ENCODE results near the gene BCL2L12.

BCL2L12 gene

GRCh38 chr19:49685845-49686332 lies 20.2 kb downstream of the BCL2L12 start:
- no peak for DNase-seq

GRCh38 chr19:49686503-49687088 lies 20.9 kb downstream of the BCL2L12 start:
- no peak for DNase-seq

GRCh38 chr19:49687150-49687549 lies 21.4 kb downstream of the BCL2L12 start:
- DNase-seq, result no peak

GRCh38 chr19:49687566-49688316 lies 22.0 kb downstream of the BCL2L12 start:
- DNase-seq, result no peak

- DNase-seq, result no peak
These were observed 22.9 kb downstream of the BCL2L12 start for GRCh38 chr19:49688531-49689132.

GRCh38 chr19:49689133-49690078 lies 23.7 kb downstream of the BCL2L12 start, which contains the start of gene ADM5:
TSS of gene ADM5 (plus strand) at chr19:49689594. CDS start at chr19:49689838, 244 bp downstream.
- DNase-seq, result peak; percentile 44

- no peak for DNase-seq
These were observed 24.4 kb downstream of the BCL2L12 start for GRCh38 chr19:49690079-49690655.

- peak; percentile 54 for DNase-seq
These were observed 25.0 kb downstream of the BCL2L12 start, which contains the start of gene CPT1C for GRCh38 chr19:49690656-49691242. TSS of gene CPT1C (plus strand) at chr19:49691116. CDS start at chr19:49692253, 1,137 bp downstream.

- no peak for DNase-seq
These were observed 25.8 kb downstream of the BCL2L12 start for GRCh38 chr19:49691243-49692146.

GRCh38 chr19:49692147-49692506 lies 26.4 kb downstream of the BCL2L12 start:
- DNase-seq, result no peak

GRCh38 chr19:49696115-49696514 lies 30.4 kb downstream of the BCL2L12 start:
- no peak for DNase-seq

- DNase-seq, result no peak
These were observed 31.1 kb downstream of the BCL2L12 start for GRCh38 chr19:49696865-49697264.

GRCh38 chr19:49699364-49699763 lies 33.6 kb downstream of the BCL2L12 start:
- no peak for DNase-seq

- no peak for DNase-seq
These were observed 34.8 kb downstream of the BCL2L12 start for GRCh38 chr19:49700563-49700962.

GRCh38 chr19:49701271-49701786 lies 35.6 kb downstream of the BCL2L12 start:
- DNase-seq, result no peak

GRCh38 chr19:49704888-49705642 lies 39.3 kb downstream of the BCL2L12 start:
- DNase-seq, result no peak

- no peak for DNase-seq
These were observed 40.2 kb downstream of the BCL2L12 start for GRCh38 chr19:49705919-49706318.

GRCh38 chr19:49710372-49710951 lies 44.7 kb downstream of the BCL2L12 start:
- no peak for DNase-seq

- no peak for DNase-seq
These were observed 46.7 kb downstream of the BCL2L12 start for GRCh38 chr19:49712397-49712859.
